Fibroblast of mammary gland (primary cell): ENCODE measurements around the gene INHBC.
"Not testable (repeated sequence)": the region's sequence is repeated elsewhere in the genome, so short reads cannot be mapped to it uniquely, and the experiment has no call there.

Source experiments
- DNase-seq: peaks from one replicate; pipeline ENCODE4 v3.0.0-alpha.2; 2010; ENCODE audit warnings: low read depth
- H3K4me3 ChIP-seq: 2 replicates; pipeline ENCODE4 v1.5.1; 2011; ENCODE audit warnings: low read depth, mild to moderate bottlenecking, low read length, moderate library complexity; ENCODE audit not compliant: control insufficient read depth
- TF ChIP-seq, protein P1 (sequence below): conservative IDR thresholded peaks from 2 replicates; pipeline ENCODE4 v1.5.1; 2011; ENCODE audit warnings: low read depth, low read length, inconsistent platforms; ENCODE audit not compliant: control insufficient read depth, insufficient read depth

The INHBC gene

DNA sequence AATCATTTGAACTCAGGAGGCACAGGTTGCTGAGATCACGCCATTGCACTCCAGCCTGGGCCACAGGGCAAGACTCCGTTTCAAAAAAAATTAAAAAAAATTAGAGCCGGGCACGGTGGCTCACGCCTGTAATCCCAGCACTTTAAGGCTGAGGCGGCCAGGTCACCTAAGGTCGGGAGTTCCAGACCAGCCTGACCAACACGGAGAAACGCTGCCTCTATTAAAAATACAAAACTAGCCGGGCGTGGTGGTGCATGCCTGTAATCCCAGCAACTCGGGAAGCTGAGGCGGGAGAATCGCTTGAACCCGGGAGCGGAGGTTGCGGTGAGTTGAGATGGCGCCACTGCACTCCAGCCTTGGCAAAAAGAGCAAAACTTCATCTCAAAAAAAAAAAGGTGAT lies 39.5 kb upstream of the INHBC start:
- TF ChIP-seq, protein P1, sequence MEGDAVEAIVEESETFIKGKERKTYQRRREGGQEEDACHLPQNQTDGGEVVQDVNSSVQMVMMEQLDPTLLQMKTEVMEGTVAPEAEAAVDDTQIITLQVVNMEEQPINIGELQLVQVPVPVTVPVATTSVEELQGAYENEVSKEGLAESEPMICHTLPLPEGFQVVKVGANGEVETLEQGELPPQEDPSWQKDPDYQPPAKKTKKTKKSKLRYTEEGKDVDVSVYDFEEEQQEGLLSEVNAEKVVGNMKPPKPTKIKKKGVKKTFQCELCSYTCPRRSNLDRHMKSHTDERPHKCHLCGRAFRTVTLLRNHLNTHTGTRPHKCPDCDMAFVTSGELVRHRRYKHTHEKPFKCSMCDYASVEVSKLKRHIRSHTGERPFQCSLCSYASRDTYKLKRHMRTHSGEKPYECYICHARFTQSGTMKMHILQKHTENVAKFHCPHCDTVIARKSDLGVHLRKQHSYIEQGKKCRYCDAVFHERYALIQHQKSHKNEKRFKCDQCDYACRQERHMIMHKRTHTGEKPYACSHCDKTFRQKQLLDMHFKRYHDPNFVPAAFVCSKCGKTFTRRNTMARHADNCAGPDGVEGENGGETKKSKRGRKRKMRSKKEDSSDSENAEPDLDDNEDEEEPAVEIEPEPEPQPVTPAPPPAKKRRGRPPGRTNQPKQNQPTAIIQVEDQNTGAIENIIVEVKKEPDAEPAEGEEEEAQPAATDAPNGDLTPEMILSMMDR, result no peak
- no peak for DNase-seq
- H3K4me3 ChIP-seq, result no peak overlapping the region

DNA sequence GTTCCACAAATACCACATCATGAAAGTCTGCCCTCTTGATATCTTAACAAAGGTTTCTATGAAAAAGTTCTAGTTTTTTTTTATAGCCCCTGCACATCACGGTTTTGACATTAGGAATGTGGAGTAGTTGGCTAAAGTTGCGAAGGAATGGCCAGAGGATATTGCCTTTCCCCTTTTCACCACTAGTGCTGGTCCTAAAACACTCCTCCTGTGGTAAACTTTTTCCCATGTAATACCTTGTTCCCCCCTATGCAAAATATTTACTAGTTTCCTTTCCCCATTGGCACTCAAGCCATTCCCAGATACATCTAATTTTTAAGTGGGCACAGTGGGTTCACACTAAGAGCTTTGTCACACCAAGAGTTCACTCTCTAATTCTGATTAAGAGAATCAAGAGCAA lies 37.1 kb upstream of the INHBC start:
- no peak overlapping the region for H3K4me3 ChIP-seq
- TF ChIP-seq, protein P1, result no peak

DNA sequence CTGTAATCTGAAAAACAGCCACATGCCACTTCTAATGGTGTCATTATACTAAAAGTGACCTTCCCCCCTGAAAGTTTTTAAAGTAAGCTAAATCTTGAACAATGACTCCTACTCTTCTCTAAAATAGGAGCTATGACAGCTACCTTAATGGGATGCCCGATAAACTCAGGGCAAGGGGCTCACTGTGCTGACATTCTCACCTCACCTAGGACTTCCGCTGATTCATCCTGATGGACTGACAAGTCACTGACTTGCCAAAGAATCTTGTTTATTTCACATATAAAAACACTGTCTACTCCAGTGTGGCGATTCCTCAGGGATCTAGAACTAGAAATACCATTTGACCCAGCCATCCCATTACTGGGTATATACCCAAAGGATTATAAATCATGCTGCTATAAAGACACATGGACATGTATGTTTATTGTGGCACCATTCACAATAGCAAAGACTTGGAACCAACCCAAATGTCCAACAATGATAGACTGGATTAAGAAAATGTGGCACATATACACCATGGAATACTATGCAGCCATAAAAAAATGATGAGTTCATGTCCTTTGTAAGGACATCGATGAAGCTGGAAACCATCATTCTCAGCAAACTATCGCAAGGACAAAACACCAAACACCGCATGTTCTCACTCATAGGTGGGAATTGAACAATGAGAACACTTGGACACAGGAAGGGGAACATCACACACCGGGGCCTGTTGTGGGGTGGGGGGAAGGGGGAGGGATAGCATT lies 34.7 kb upstream of the INHBC start:
- H3K4me3 ChIP-seq, result not testable (repeated sequence)
- peak; percentile 22 for DNase-seq

More for the DNA sequence above, 37.1 kb upstream of the INHBC start:
- no peak for DNase-seq

DNA sequence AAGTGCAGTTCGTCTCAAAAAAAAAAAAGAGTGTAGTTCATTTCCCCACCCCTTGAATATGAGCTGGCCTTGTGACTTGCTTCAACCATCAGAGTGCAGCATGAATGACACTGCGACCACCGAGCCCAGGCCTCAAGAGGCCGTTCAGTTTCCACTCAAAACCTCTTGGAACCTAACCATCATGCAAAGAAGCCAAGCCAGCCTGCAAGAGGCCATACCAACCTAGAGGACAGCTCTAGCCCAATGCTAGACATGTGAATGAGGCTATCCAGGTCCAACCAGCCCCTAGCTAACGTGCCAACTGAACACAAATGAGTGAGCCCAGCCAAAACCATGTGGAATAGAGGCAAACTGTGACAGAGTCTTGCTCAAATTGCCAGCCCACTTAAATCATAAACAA lies 33.4 kb upstream of the INHBC start:
- H3K4me3 ChIP-seq, result no peak overlapping the region
- TF ChIP-seq, protein P1, result no peak
- DNase-seq, result no peak

DNA sequence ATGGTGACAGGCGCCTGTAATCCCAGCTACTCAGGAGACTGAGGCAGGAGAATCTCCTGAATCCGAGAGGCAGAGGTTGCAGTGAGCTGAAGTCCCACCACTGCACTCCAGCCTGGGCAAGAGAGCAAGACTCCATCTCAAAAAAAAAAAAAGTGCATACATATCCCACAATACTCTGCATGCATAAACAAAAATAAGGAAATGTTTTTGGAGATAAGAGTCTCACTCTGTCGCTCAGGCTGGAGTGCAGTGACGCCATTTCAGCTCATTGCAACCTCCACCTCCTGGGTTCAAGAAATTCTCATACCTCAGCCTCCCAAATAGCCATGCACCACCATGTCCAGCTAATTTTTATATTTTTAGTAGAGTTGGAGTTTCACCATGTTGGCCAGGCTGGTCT lies 32.4 kb upstream of the INHBC start:
- not testable (repeated sequence) for H3K4me3 ChIP-seq, DNase-seq

DNA sequence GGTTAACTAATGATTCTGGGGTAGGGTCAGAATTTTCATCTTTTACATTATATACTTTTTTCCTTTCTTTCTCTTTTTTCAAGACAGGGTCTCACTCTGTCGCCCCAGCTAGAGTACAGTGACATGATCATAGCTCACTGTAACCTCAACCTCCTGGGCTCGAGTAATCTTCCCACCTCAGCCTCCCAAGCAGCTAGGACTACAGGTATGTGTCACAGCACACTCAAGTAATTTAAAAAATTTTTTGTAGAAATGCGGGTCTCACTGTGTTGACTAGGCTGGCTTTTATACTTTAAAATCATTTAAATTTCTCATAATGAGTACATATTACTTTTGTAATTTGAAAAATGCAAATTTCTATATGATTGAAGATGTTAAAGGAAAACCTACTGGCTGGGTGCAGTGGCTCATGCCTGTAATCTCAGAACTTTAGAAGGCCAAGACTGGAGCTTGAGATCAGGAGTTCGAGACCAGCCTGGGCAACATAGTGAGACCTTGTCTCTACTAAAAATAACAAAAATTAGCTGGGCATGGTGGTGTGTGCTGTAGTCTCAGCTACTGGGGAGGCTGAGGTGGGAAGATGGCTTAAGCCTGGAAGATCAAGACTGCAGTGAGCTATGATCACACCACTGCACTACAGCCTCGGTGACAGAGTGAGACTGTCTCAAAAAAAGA lies 29.5 kb upstream of the INHBC start:
- no peak overlapping the region for H3K4me3 ChIP-seq
- TF ChIP-seq, protein P1, result no peak
- DNase-seq, result no peak

DNA sequence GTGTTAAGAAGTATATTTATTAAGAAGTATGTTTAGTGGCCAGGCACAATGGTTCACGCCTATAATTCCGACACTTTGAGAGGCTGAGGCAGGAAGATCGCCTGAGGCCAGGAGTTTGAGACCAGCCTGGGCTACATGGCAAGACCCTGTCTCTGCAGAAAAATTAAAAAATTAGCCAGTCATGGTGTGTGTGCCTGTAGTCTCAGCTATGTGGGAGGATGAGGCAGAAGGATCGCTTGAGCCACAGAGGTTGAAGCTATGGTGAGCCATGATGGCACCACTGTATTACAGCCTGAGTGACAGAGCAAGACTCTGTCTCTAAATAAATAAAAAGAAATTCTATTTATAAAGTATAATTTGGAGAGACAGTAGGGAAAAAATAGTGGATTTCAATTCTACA lies 24.1 kb upstream of the INHBC start:
- H3K4me3 ChIP-seq, result no peak overlapping the region
- TF ChIP-seq, protein P1, result no peak
- no peak for DNase-seq

DNA sequence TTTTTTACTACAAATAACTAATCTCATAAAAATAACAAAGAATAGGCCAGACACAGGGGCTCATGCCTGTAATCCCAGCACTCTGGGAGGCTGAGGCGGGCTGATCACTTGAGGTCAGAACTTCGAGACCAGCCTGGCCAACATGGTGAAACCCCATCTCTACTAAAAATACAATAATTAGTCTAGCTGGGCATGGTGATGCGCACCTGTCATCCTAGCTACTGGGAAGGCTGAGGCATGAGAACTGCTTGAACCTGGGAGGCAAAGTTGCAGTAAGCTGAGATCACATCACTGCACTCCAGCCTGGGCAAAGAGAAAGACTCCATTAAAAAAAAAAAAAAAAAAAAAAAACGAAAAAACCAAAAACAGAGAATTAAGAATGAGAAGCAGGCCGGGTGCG lies 20.4 kb upstream of the INHBC start:
- DNase-seq, H3K4me3 ChIP-seq: not testable (repeated sequence)
